Left hindlimb (tissue), 1 donor: ENCODE data around the gene TAS2R7.
"Not testable (repeated sequence)": the region's sequence is repeated elsewhere in the genome, so short reads cannot be mapped to it uniquely, and the experiment has no call there.

Experiments used
- DNase-seq: peaks from one replicate; pipeline ENCODE4 v3.0.0-alpha.2; 2018

Gene TAS2R7

GRCh38 chr12:10802587-10802986, at the start of gene TAS2R7:
Gene TAS2R7, minus strand, starts transcription at chr12:10802627. Its CDS starts 57 bp downstream, at chr12:10802570.
- no peak for DNase-seq

GRCh38 chr12:10851243-10851858, 48.9 kb upstream of the TAS2R7 start:
- DNase-seq: no peak

- no peak for DNase-seq
Measured at GRCh38 chr12:10849425-10849878, 47.0 kb upstream of the TAS2R7 start, which contains the start of gene PRR4. Gene PRR4, minus strand, starts transcription at chr12:10849475. Its CDS starts 38 bp downstream, at chr12:10849437.

GRCh38 chr12:10847744-10848143, 45.3 kb upstream of the TAS2R7 start:
- DNase-seq: no peak

- DNase-seq: no peak
Measured at GRCh38 chr12:10842862-10843261, 40.4 kb upstream of the TAS2R7 start.

- no peak for DNase-seq
Measured at GRCh38 chr12:10838461-10838860, 36.0 kb upstream of the TAS2R7 start.

- DNase-seq: no peak
Measured at GRCh38 chr12:10829994-10830393, 27.6 kb upstream of the TAS2R7 start.

- DNase-seq: no peak
Measured at GRCh38 chr12:10826258-10826657, 23.8 kb upstream of the TAS2R7 start, which contains the start of gene TAS2R10. Gene TAS2R10, minus strand, starts transcription at chr12:10826358. Its CDS starts 89 bp downstream, at chr12:10826269.

GRCh38 chr12:10824957-10825356, 22.5 kb upstream of the TAS2R7 start:
- no peak for DNase-seq

GRCh38 chr12:10811883-10812536, 9.6 kb upstream of the TAS2R7 start:
- DNase-seq: no peak

- no peak for DNase-seq
Measured at GRCh38 chr12:10810068-10810467, 7.6 kb upstream of the TAS2R7 start, which contains the start of gene TAS2R9. Gene TAS2R9, minus strand, starts transcription at chr12:10810168. Its CDS starts 93 bp downstream, at chr12:10810075.

- DNase-seq: no peak
Measured at GRCh38 chr12:10807186-10807585, 4.8 kb upstream of the TAS2R7 start, which contains the start of gene TAS2R8. Gene TAS2R8, minus strand, starts transcription at chr12:10807286. Its CDS starts 306 bp downstream, at chr12:10806980.

- no peak for DNase-seq
Measured at GRCh38 chr12:10801741-10802140, 686 bp downstream of the TAS2R7 start.

- DNase-seq: no peak
Measured at GRCh38 chr12:10794222-10794621, 8.2 kb downstream of the TAS2R7 start.

- not testable (repeated sequence) for DNase-seq
Measured at GRCh38 chr12:10791769-10792168, 10.7 kb downstream of the TAS2R7 start.

- DNase-seq: no peak
Measured at GRCh38 chr12:10783252-10783651, 19.2 kb downstream of the TAS2R7 start.

- DNase-seq: no peak
Measured at GRCh38 chr12:10779103-10779502, 23.3 kb downstream of the TAS2R7 start.

- no peak for DNase-seq
Measured at GRCh38 chr12:10771132-10771733, 31.2 kb downstream of the TAS2R7 start.

- no peak for DNase-seq
Measured at GRCh38 chr12:10759657-10760056, 42.8 kb downstream of the TAS2R7 start.

GRCh38 chr12:10756194-10756593, 46.2 kb downstream of the TAS2R7 start:
- no peak for DNase-seq

- DNase-seq: no peak
Measured at GRCh38 chr12:10753059-10753458, 49.4 kb downstream of the TAS2R7 start.
